GM12878 (cell line): Measurements from ENCODE around the gene FDX2. TPM values are rescaled to one million over a fixed set of nuclear protein-coding genes. Genes with fewer than 3 reads are reported as not detected.

Experiments used
- CEBPB ChIP-seq, 2 experiments: fragments of 150-350 bp in 1 of 2; IDR thresholded peaks; 2 replicates each; pipeline ENCODE4 v1.6.1; 2012 to 2014; ENCODE audit warnings: low read depth in 2 of 2, low read length in 2 of 2, borderline replicate concordance in 1 of 2, inconsistent platforms in 1 of 2
- EED ChIP-seq: sonication (generic); IDR thresholded peaks from 2 replicates; pipeline ENCODE4 v1.6.1; 2016; ENCODE audit warnings: antibody characterized with exemption, low read depth
- JUND ChIP-seq: IDR thresholded peaks from 2 replicates; pipeline ENCODE4 v1.6.1; 2012; ENCODE audit warnings: low read depth, mild to moderate bottlenecking, low read length, improper control_type of control experiment, moderate library complexity
- SPI1 ChIP-seq: IDR thresholded peaks from 2 replicates; pipeline ENCODE4 v1.6.1; 2011; ENCODE audit warnings: low read depth, mild to moderate bottlenecking, low read length, moderate library complexity, borderline replicate concordance; ENCODE audit not compliant: insufficient read depth
- TAF1 ChIP-seq: IDR thresholded peaks from 2 replicates; pipeline ENCODE4 v1.6.1; 2011; ENCODE audit warnings: mild to moderate bottlenecking, low read depth, low read length, borderline replicate concordance
- ZBED1 ChIP-seq: IDR thresholded peaks from 2 replicates; pipeline ENCODE4 v1.6.1; 2016; ENCODE audit warnings: borderline replicate concordance
- polyA plus RNA-seq, 11 experiments: library from polyadenylated mRNA; depleted of rRNA in 4 of 11; unstranded in 6 of 11; stranded (reverse) in 5 of 11; fragments of >200 nt; fragmentation: Nextera tagmentation in 4 of 11; fragmentation: Illumina TruSeq in 1 of 11; extraction: Ambion mirVana in 4 of 11; extraction: Trizol in 1 of 11; gene quantifications; 1 replicate in 1 of 11; 2 replicates in 10 of 11; pipeline versions ENCODE4 v1.2.1 to v1.2.3, GENCODE V29; 2011 to 2016; ENCODE audit warnings: inconsistent platforms in 2 of 11, missing spikeins in 2 of 11, low read depth in 1 of 11
- total RNA-seq, 4 experiments: library from RNA; depleted of rRNA in 3 of 4; stranded (reverse); fragments of >200 nt in 3 of 4; fragmentation: Illumina TruSeq in 1 of 4; extraction: Trizol in 1 of 4; gene quantifications; 2 replicates each; pipeline versions ENCODE4 v1.2.1 to v1.2.3, GENCODE V29; 2013 to 2021
- TF ChIP-seq, protein P1 (sequence below): fragments of 450-650 bp; formaldehyde crosslinking; IDR thresholded peaks from 2 replicates; pipeline ENCODE4 v1.4.0; 2022; ENCODE audit warnings: mild to moderate bottlenecking, moderate library complexity
- TF ChIP-seq, protein P2 (sequence below): fragments of 450-650 bp; IDR thresholded peaks from 2 replicates; pipeline ENCODE4 v1.6.1; 2017; ENCODE audit warnings: mild to moderate bottlenecking, moderate library complexity

FDX2 gene
- total and polyA plus RNA-seq, 10 of the 15 experiments (the other 5 are each of a cell fraction or from before 2014, with no cell fraction given), result 1.4 to 50.4 (median 24.7) TPM

DNA sequence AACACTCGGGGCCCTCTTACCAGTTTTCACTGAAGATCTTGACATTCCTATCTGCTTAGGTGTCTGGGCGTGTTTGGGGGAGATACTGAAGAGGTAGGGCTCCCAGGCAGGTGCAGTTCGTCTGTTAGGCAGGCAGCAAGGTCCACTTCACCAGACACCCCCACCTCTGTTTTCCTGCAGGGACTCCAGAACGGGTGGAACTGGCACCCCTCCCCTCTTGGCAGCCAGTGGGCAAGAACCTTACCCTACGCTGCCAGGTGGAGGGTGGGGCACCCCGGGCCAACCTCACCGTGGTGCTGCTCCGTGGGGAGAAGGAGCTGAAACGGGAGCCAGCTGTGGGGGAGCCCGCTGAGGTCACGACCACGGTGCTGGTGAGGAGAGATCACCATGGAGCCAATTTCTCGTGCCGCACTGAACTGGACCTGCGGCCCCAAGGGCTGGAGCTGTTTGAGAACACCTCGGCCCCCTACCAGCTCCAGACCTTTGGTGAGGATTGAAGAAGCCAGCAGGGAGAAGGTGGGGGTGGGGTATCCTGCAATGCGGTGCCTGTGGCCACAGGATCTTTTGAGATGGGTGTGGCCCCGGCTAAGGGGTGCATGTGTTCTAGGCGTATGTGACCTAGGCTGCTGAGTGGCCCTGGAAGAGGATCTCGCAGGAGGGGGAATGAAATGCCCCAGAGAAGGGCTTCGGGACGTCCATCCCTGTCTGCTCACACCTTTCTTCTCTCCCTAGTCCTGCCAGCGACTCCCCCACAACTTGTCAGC is 32.3 kb downstream of the FDX2 start (continued):
- TF ChIP-seq, protein P1, sequence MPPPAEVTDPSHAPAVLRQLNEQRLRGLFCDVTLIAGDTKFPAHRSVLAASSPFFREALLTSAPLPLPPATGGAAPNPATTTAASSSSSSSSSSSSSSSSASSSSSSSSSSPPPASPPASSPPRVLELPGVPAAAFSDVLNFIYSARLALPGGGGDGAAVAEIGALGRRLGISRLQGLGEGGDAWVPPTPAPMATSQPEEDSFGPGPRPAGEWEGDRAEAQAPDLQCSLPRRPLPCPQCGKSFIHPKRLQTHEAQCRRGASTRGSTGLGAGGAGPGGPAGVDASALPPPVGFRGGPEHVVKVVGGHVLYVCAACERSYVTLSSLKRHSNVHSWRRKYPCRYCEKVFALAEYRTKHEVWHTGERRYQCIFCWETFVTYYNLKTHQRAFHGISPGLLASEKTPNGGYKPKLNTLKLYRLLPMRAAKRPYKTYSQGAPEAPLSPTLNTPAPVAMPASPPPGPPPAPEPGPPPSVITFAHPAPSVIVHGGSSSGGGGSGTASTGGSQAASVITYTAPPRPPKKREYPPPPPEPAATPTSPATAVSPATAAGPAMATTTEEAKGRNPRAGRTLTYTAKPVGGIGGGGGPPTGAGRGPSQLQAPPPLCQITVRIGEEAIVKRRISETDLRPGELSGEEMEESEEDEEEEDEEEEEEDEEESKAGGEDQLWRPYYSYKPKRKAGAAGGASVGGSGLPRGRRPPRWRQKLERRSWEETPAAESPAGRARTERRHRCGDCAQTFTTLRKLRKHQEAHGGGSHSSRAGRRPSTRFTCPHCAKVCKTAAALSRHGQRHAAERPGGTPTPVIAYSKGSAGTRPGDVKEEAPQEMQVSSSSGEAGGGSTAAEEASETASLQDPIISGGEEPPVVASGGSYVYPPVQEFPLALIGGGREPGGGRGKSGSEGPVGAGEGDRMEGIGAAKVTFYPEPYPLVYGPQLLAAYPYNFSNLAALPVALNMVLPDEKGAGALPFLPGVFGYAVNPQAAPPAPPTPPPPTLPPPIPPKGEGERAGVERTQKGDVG (CRISPR knock-in tag), result no peak
- 0 out of 2 replicates have a peak, but pooled peaks have one; percentile 30 for TF ChIP-seq ZBED1
- no peak for TF ChIP-seq TAF1
- no peak for TF ChIP-seq JUND
- TF ChIP-seq EED, result no peak
- TF ChIP-seq, protein P2, sequence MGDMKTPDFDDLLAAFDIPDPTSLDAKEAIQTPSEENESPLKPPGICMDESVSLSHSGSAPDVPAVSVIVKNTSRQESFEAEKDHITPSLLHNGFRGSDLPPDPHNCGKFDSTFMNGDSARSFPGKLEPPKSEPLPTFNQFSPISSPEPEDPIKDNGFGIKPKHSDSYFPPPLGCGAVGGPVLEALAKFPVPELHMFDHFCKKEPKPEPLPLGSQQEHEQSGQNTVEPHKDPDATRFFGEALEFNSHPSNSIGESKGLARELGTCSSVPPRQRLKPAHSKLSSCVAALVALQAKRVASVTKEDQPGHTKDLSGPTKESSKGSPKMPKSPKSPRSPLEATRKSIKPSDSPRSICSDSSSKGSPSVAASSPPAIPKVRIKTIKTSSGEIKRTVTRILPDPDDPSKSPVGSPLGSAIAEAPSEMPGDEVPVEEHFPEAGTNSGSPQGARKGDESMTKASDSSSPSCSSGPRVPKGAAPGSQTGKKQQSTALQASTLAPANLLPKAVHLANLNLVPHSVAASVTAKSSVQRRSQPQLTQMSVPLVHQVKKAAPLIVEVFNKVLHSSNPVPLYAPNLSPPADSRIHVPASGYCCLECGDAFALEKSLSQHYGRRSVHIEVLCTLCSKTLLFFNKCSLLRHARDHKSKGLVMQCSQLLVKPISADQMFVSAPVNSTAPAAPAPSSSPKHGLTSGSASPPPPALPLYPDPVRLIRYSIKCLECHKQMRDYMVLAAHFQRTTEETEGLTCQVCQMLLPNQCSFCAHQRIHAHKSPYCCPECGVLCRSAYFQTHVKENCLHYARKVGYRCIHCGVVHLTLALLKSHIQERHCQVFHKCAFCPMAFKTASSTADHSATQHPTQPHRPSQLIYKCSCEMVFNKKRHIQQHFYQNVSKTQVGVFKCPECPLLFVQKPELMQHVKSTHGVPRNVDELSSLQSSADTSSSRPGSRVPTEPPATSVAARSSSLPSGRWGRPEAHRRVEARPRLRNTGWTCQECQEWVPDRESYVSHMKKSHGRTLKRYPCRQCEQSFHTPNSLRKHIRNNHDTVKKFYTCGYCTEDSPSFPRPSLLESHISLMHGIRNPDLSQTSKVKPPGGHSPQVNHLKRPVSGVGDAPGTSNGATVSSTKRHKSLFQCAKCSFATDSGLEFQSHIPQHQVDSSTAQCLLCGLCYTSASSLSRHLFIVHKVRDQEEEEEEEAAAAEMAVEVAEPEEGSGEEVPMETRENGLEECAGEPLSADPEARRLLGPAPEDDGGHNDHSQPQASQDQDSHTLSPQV, result no peak
- TF ChIP-seq CEBPB (IDR thresholded peaks at IDR 0.05; ENCODE audit: borderline replicate concordance in 1 of 2, low read depth in 2 of 2, low read length in 2 of 2), result no peak
- TF ChIP-seq SPI1, result no peak
